CD4-positive, alpha-beta T cell treated with Interleukin-4 for 1 hour (primary cell): ENCODE data around the gene GDA.

ENCODE experiments used
- DNase-seq, 2 donors: peaks; one replicate each; pipeline ENCODE4 v3.0.0-alpha.2; 2020 to 2022

Gene GDA

DNA sequence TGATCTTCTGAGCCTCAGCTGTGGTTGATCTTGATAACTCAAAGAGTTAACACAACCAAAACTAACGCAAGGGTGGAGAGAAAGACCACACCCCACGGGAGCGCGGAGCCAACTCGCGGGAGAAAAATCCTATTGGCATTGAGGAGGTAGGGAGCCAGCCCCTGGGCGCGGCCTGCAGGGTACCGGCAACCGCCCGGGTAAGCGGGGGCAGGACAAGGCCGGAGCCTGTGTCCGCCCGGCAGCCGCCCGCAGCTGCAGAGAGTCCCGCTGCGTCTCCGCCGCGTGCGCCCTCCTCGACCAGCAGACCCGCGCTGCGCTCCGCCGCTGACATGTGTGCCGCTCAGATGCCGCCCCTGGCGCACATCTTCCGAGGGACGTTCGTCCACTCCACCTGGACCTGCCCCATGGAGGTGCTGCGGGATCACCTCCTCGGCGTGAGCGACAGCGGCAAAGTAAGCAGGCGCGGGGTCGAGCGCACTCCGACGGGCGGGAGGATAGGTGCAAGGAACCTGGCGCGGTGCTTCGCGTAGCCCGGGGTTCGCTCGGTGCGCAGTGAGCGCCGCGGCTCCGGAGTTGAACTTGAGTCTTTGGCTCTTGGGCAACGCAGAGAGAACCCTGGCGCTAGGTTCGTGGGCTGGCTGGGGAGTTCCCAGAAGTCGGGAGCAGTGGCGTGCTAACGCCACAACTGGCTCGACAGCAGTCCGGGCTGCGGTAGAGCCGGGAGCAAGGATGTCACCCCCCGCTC, at the start of gene GDA:
TSS of gene GDA (plus strand) at position 210 of the 745 bp plus-strand sequence. CDS start at position 330, 120 bp downstream.
- no peak for DNase-seq

DNA sequence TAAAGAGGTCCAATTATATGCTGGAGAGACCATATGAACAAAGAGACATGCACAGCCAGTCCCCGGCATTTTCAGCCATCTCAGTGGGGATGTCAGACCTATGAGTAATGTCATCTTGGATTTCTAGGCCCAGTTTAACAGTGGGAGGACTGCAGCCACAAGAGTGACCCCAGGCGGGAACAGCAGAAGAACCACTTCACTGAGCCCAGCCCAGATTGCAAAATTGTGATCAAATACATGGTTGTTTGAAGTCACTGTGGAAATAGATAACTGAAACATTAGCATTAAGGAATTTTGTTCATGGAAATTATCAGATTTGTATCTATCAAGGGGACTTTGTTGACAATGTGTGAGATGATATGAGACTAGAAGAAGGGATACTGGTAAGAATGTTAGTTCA, 46.7 kb upstream of the GDA start:
- no peak for DNase-seq

DNA sequence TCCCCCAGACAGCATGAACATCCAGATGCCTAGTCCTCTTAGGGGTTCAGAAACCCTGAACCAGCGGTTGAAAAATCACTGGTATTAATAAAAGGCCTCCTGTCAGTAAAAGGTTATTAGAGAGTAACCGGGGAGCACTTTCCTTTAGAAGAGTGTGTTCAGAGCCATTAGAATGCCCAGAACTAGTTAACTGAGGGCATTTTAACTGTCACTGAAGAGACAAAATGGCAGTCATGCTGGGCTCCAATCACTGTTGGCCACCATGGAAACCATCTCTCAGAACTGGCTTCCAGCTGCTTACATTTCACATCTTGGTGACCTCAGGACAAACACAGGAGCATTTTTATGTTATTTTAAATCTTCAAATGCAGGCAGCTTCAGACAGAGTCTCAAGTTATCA, 36.2 kb upstream of the GDA start:
- DNase-seq = no peak

DNA sequence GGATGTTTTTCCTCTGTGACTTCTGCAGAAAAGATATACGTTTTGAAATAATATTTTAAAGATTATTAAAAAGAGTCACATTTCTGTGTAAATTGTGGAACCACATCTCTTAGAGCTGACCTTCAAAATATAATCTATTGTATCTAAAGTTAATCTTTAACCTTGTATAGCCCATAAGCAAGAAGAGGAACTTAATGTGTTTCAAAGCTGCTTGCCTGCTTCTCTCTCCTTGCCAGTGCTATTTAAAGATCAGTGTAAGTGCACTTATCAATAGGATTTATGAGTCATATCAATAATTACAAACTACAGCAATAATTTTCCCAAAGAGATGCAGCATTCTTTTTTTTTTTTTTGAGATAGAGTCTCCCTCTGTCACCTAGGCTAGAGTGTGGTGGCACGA, 29.4 kb upstream of the GDA start:
- DNase-seq = no peak

DNA sequence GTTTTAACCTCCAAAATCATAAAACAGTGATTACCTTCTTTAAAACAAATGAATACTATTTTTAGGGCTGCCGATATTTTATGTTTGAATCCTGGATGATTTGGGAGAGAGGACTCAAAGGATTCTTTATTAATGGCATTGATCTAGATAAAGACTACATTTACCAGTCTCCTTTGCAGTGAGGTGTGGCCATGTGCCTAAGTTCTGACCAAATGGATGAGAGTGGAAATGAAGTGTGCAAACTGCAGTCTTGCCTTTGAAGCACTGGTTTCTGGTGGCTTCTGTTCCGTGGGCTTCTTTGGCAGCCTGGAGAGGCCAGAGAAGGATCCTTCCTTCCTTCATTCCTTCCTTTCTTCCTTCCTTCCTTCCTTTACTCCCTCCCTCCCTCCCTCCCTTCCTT, 24.3 kb upstream of the GDA start:
- DNase-seq = no peak

DNA sequence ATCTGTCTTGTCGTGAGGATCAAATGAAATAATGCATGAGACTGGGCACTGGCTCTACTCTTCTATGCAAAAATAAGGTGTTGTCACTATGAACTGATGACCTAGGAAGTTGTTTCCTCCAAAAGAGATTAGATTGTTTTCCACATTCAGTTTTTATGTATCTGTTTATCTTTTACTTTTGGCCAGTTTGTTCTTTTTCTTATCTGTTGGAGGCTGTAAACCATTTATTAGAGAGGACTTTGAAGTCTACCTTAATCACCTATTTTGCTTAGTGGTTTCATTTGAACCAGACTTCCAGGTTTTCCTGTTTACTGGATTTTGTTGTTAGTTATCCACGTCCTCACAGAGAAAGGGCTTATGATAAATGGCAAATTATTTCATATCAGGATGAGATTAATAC, 21.5 kb upstream of the GDA start:
- DNase-seq = no peak

DNA sequence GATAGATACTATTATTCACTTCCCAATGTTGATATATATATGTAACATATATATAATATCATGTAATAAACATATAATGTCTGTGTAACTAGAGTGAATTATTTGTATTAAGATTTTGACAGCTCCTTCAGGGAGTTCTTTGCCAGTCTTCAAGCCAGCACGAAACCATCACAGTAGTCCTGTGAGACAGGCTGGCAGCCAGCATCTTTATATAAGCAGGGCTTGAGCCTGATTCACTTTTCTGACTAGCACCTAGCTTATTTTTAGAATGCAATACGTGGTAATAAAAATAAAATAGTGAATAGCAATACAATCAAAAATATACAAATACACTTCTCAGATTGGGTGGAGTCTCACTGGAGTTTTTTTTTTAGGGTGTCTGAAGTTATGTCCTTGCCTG, 20.7 kb upstream of the GDA start:
- DNase-seq = no peak

DNA sequence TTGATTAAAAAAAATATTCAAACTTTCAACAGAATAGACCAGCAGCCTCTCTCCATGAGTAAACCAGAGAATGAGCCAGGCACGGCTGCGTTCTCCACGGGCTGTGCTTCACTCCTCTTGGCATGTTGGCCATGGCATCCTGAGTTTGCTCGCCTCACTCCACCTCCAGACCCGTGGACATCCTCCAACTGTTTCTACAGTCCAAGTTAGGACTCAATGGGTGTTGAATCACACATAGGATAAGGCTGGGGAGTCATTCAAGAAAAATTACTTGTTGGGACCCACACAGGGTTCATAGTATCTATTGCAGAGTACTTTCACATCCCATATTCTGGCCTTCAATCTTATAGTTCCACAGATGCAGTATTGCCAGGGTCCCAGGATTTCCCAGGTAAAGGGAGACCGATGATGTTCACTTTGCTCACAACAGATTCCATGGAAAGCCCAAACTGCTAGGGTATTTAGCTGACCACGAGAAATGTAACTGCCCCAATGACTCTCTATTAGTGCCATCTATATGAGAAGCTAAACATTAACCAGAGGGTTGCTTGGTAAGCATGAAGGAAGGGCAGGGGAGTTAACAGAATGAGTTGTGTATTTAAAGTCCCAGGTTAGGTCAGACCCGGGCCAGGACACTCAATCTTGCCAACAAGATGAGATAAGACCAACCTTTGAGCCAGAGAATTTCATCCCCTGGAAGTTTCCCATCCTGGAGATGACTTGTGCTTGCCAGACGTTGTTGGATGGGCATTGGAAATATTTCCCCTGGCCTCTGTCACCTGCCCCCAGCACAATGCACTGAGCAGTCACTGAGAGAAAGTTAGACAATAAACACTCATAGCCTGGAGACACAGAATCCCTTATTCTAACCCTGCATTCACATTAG, 19.7 kb upstream of the GDA start:
- no peak for DNase-seq

DNA sequence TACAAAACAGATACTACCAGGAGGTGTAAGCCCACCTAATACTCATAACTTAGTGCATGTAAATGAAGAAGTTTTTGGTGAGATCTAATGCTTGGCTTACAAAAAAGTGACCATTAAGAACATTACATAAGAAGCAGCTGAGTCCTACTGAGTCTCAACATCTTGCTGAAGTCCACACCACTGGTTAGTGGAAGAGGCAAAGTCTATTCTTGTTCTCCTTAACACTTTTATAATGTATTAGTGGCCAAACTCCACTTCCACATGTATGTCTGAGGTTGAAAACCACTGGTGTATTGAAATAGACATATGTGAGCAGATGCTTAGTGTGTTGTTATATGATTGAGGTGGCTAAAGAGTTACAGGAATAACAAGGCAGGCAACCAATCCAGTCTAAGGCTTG, 18.9 kb upstream of the GDA start:
- no peak for DNase-seq

DNA sequence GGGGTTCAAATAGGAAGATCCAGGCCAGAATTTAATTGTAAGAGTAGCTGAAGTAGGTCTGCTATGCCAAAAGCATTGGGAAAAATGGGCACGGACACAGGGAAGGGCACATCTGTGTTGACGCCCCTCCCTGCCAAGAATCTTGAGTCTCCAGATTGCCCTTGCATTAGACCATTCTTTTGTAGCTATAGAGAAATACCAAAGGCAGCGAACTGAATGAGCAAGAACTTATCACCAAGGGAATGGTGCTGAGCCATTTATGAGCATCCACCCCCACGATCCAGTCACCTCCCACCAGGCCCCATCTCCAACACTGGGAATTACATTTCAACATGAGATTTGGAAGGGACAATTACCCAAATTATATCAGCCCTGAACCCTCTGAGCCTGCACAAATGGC, 18.0 kb upstream of the GDA start:
- DNase-seq = no peak

DNA sequence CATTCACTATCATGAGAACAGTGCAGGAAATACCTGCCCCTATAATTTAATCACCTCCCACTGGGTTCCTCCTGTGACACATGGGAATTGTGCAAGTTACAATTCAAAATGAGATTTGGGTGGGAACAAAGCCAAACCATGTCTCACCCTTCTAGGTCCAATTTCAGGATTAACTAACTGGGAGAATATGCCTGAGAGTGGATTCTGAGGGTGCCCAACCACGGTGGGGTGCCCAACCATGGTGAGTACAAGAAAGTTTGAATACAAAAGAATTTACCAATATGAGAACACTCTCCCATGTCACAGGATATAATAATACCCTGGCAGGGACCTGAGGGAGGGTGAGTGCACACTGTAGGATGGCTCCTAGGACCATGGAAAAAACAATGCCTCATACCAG, 17.2 kb upstream of the GDA start:
- DNase-seq = no peak

DNA sequence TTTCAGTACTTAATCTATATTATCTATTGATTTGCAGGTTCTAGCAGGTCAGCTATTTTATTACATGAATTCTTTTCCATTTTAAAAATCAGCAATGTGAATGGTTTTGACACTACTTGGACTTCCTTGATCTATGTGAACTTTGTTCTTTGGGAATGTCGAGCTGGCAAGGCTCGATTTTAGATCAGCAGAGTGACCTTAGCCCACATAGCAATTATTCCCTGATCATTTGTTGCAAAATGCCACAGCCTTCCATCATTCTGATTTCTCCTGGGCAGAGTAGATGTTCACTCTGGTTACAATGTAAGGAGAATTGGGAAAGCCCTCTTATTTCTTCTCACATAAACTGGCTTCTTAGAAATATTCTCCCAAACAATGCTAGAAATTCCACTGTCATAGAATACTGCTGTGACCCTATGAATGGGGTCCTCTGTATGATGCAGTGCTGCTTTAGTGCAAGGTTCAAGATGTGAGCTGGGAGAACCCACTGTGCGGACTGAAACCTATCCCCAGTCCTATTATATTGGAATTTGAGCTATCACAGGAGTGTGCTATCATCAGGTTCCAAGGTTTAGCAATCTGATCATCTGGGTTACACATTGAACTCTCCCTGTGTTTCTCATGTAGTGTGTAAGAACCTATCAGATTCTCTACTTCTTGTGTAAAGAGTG, 15.7 kb upstream of the GDA start:
- no peak for DNase-seq

DNA sequence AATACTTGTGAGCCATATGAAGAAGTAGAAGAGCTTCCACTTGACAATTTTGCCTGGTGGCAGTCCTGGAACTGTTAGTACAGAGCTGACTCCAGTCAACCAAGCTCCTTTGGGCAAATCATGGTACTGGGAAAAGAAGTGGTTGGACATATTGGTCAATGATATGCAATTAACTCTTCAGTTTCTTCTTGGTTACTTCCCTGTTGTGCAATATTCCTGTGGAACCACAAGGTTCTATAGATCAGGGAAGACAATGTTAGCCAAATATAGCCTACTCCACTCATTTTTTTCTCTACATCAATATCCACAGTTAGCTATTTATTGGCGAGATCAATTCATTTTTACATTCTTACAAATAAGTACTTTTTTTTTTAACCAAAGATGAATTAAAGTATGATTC, 14.4 kb upstream of the GDA start:
- no peak for DNase-seq

DNA sequence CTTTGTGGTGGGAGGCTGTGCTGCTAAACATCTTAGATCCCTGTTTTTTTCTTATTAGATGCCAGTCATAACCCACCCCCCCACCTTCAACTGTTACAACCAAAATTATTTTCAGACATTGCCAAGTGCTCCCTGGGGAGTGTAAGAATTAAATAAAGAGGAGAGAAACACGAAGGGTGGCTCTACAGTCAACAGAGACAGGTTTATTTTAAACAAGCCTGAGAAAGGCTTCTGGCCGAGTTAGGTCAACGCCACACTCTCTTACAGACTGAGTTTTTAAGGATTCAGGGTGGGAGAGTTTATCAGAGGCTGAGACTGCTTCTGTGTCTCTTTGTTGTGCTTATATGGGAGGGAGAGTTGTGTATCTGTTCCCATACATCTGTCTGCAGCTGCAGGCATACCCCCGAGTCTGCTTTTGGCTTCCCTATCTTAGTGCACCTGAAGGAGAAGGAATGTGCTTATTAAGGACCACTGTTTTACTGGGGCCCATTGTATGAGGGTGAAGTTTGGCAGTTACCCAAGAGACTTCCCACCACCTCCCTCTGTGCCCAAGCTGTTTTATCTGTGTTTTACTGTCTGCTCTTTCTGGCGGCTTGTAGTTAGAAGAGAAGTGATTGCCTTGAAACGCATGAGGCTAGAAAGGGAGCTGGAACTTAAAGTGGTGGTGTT, 11.4 kb upstream of the GDA start:
- DNase-seq = no peak

DNA sequence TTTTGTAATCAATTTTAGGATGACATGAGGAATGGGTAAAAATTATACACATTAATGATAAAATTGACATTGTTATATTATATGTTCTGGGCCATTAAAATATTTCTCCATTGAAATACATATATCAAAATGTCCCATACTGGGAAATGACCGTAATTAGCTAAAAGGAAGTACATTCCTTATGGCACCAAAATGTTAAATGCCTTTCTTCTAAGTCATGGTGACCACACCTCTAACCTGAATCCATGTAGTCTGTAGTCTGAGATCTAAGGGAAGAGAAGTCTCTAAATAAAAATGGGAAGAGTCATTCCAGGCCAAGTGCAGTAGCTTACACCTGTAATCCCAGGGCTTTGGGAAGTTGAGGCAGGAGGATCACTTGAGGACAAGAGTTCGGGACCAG, 10.0 kb upstream of the GDA start:
- no peak for DNase-seq

DNA sequence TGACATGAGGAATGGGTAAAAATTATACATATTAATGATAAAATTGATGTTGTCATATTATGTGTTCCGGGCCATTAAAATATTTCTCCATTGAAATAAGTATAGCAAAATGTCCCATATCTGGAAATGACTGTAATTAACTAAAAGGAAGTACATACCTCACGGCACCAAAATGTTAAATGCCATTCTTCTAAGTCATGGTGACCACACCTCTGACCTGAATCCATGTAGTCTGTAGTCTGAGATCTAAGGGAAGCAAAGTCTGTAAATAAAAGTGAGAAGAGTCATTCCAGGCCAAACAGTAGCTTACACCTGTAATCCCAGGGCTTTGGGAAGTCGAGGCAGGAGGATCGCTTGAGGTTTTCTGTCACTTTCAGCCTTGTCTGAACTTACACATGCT, 8.7 kb upstream of the GDA start:
- no peak for DNase-seq

DNA sequence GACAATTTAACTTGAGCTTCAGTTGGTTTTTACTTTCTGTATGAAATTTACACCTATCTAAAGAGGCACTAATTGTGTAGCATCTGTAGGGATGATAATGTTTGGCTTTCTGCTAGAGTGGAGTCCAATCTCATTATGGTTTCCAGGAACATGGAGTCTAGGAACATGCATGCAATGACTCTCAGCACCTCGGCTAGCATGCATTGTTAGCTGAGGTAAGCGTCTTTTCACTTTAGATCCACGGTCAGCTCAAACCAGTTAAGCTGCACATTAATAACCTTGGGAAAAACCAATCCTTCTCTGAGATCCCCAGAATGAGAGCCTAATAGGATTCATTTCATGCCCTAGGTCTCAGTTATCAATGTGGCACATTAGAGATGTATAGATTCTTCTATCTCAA, 7.8 kb upstream of the GDA start:
- no peak for DNase-seq

DNA sequence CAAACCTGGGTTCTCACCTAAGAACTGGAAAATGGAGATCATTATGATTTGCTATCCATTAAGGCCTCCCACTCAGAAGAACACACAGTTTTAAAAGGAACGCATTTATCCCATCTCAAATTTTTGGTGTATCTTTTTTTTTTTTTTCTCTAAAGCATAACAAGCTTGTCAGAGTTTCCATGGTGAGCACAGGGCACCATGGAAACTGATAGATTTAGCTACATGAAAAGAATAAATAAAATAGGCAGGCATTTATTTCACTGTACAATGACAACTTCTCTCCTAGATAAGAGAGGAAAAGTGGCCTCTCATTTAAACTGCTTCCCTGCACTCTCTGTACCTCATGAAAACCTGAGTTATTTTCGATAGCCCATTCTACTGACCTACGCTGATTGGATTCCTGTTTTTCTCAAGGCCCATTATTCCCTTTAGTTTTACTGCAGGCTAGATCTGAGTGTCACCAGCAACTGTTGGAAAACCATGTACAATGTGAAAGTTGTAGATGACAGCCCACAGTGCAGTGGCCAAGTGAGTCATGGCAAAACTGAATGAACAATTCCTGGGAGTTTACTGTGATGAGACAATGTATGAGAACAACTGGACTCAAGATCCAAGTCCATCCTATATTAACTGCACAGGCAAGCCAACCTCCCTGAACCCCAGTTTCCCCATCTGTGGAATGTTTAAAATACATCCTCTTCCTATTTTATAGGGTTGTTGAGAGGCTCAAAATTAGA, 4.3 kb upstream of the GDA start:
- DNase-seq = no peak

DNA sequence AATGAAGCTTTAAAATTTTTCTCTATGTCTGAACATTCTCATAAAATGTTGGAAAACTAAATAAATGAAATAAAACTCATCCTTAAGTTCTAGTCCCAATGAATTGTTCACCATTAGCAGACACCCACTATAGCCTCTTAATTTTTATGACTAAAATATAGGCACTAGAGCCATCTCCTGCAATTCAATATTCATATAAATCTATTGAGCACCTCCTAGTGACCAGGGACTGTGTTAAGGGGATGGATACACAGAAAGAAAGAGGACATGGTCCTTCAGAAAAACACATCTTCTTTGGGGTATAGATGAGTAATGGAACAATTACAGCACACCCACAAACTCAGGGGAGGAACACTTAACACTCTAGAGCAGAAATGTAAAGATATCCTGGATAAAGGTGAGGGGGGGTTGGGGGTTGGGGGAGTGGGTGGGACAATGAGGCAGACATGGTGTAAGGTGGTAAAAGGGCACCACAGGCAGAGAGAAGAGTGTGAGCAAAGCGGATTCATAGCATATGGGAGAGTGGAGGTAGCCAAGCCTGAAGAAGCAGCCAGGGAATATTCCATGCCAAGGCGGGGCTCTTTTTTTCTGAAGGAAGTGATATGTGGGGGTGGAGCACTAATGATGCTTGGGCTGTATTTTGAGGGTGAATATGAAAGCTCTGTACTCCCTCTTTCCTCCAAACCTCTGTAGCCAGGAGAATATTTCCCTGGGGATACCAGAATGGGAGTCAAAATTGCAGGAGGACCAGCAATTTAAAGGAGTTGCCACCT, 3.3 kb upstream of the GDA start:
- no peak for DNase-seq

DNA sequence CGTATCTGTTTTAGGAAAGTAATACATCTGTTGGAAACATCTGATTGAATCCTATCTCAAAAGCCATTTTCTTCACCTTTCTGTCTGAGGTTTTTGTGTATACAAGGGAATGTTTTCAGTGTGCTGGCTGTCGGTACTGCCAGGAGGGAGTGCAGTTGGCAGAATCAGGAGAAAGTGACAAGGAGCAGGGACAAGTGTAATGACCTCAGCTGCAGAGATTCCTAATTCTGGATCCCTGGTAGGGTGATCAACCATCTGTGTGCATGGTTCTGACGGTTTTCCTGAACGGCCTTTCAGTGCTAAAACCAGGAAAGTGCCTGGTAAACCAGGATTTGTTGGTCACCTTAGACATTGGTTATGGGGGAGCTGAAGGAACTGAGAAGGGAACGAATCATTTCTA, 1.6 kb upstream of the GDA start:
- no peak for DNase-seq

DNA sequence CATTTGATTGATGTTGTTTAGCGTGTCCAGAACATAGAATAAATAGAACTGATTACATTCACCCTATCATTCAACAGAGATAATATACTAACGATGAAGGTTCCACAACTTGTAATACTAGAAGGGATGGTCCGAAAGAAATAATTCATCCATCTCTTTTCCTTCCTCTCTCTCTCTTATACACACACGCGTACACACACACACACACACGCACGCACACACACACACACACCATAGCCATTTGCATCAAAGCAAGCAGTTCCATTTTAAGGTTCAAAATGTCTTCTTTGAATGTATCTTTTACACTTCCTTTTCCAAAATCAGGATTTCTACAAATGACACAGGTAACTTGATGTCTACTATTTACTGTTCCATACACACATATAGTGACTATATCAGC, 887 bp downstream of the GDA start:
- no peak for DNase-seq

DNA sequence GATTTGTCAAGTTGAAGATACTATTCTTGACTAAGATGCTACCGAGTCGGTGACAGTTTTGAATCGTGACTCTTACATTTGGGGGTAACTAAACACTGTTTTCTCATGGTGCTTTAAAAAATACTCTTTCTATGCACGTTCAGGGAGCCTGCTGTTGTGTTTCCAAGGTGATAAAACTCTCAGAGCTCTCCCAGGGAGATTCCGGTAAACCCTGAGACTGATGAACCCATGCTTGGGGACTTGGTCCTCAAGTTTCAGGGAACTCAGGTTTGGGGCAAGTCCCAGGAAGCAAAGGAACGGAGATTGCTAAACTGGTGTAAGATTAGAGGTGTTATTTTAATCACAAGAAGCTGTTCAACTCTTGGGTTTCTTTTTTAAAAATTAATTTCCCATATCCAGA, 1.4 kb downstream of the GDA start:
- no peak for DNase-seq
